Stomach (tissue), 4 donors: ENCODE data around the gene PRCP.

Experiments
- CTCF ChIP-seq, 7 experiments: fragments of 450-650 bp in 4 of 7; fragments of 200-600 bp in 3 of 7; sonication (generic) in 3 of 7; IDR thresholded peaks; one replicate each; pipeline ENCODE4 v1.5.1; 2016 to 2019; ENCODE audit warnings: antibody characterized with exemption in 7 of 7, control low read depth in 2 of 7, mild to moderate bottlenecking in 1 of 7
- EP300 ChIP-seq: sonication (generic); formaldehyde crosslinking; IDR thresholded peaks from one replicate; pipeline ENCODE4 v1.6.1; 2017; ENCODE audit warnings: antibody characterized with exemption
- POLR2A ChIP-seq, 4 donors: fragments of 450-650 bp; IDR thresholded peaks; one replicate each; pipeline ENCODE4 v1.6.1; 2016; ENCODE audit warnings: antibody characterized with exemption in 4 of 4, control low read depth in 2 of 4, mild to moderate bottlenecking in 1 of 4, moderate library complexity in 1 of 4
- POLR2AphosphoS5 ChIP-seq, 3 donors: sonication (generic); formaldehyde crosslinking; IDR thresholded peaks; one replicate each; pipeline ENCODE4 v1.6.1; 2016; ENCODE audit warnings: antibody characterized with exemption in 3 of 3

GRCh38 chr11:82786836-82787235 is 113.4 kb downstream of the PRCP start:
- TF ChIP-seq POLR2A (IDR thresholded peaks at IDR 0.05) (no peak), CTCF (IDR thresholded peaks at IDR 0.05) (no peak), POLR2AphosphoS5 (IDR thresholded peaks at IDR 0.05) (no peak), EP300 (no peak)
